NAMALWA (cell line): Measurements from ENCODE around the gene TRUB1.
A peak's percentile ranks its signal among the peaks of the same experiment; 100 is the strongest.
"Not testable (repeated sequence)": the region's sequence is repeated elsewhere in the genome, so short reads cannot be mapped to it uniquely, and the experiment has no call there.

Experiments used
- DNase-seq: peaks from one replicate; pipeline ENCODE4 v3.0.0-alpha.2; 2015; ENCODE audit warnings: low spot score

TRUB1 gene

DNA sequence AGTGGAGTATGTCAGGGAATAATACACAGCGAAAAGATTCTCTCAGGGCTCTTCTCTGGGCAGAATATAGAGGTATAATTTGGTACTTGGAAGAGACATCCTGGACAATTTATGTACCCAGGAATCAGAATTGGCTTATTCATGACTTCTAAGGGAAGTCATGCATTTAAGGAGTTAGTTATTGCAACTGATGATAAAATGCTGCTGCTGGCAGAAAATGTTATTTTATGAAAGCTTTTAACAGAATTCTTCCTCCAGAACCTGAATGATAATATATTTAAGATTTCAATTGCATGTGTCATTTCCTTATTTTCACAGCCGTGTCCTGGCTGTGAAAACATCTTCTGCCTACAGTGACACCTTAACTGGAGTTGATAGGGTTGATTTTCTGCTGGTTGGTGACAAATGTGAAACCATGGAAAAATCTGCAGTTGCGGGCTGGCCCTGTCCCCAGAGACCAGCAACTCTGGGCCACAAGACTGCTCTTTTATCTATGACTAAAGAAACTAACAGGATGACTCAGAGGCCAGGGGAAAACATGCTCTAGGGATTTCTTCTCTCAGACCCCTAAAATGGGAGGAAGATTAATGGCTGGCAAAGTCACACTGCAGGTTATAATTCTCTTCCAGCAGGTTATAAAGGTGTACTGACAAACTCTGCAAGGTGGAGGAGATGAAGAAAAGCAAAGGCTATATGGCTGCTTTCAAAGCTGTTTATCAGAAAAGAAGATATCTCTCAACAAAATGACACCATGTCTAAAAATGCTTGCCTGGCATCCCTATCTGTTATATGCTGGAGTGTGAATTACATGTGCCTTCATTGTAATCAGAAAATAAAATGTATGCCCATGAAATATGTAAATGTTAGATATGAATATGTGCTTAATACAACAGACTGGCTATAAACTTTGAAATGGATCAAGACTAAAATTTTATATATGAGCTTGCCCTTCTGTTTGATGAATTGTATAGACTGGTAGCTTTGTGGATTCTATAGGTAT lies 12.1 kb upstream of the TRUB1 start:
- DNase-seq: peak; percentile 23

DNA sequence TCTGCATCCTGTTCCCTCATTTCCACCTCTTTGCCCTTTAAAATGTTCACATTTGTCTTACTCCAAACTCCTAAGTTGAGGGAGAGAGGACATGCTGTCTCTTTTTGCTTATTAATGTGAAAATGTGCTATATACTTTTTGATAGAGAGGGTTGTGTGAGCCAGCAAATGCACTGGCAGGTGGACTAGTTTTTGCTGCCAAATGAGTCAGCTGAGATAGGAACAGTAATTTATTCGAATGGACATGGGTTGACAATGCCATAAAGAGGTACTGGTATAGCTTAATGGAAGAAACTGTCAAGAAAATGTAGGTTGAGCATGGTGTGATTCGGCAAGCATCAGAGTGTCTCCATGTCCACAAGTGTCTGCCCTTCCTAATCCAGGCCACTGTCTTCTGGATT lies 9.2 kb upstream of the TRUB1 start:
- DNase-seq: no peak

DNA sequence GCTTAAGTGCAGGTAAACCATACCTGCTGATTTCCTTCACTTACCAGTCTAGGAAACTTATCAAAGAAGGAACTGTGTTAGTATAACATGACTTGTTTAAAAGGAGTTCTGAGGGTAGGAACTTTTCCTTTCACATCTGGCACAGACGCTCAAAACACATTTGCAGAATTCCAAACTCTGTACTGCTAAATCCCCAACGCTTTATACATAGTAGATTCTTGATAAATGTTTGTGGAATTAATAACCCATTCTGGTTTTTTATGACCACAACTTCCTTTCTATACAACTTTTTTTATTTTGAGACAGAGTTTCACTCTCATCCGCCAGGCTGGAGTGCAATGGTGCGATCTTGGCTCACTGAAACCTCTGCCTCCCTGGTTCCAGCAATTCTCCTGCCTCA lies 7.7 kb upstream of the TRUB1 start:
- no peak for DNase-seq

GRCh38 chr10:114931072-114931679 lies 6.8 kb upstream of the TRUB1 start:
- no peak for DNase-seq

DNA sequence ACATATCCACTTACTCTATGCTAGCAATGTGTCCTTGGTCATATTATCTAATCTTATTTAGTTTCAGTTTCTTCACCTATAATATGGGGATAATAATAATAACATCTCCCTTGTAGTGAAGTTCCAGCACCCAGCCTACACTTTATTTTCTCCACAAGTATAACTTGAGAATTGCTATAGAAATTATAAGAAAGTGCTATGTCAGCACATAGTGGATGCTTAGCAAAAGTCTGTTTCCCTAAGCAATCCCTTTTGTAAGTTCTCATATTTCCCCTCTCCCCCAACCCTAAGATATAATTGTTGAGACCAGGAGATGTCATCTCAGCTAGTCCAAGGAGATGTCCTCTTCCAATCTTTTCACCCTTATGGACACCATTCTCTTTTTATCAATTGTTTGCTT lies 5.8 kb upstream of the TRUB1 start:
- DNase-seq: no peak

- DNase-seq: no peak
These were observed 5.0 kb upstream of the TRUB1 start for GRCh38 chr10:114932945-114933344.

GRCh38 chr10:114933588-114933987 lies 4.4 kb upstream of the TRUB1 start:
- DNase-seq: no peak

GRCh38 chr10:114933995-114934394 lies 4.0 kb upstream of the TRUB1 start:
- DNase-seq: not testable (repeated sequence)

GRCh38 chr10:114938856-114939193 lies 830 bp downstream of the TRUB1 start:
- DNase-seq: peak; percentile 2

DNA sequence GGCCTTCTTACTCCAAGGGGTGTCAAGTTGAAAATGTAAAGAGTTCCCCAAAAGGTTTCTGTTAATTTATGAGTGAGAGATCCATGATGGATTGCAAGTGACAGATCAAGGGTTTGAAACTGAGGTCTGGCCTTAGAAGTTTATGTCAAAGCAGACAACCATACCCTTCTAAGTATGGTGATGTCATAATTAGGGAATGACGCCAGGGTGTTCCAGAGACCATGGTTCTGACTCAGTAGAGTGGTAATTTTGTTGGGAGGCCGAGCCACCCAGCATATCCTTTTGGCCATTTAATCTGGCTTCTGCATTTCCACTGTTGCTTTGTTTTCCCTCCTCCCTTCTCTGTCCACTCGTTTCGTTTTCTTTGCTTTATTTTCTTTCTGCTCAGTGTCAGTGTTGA lies 2.7 kb downstream of the TRUB1 start:
- no peak for DNase-seq

- DNase-seq: no peak
These were observed 5.0 kb downstream of the TRUB1 start for GRCh38 chr10:114943000-114943399.

- no peak for DNase-seq
These were observed 15.1 kb downstream of the TRUB1 start for GRCh38 chr10:114953047-114953446.

GRCh38 chr10:114955984-114956383 lies 18.0 kb downstream of the TRUB1 start:
- DNase-seq: no peak

DNA sequence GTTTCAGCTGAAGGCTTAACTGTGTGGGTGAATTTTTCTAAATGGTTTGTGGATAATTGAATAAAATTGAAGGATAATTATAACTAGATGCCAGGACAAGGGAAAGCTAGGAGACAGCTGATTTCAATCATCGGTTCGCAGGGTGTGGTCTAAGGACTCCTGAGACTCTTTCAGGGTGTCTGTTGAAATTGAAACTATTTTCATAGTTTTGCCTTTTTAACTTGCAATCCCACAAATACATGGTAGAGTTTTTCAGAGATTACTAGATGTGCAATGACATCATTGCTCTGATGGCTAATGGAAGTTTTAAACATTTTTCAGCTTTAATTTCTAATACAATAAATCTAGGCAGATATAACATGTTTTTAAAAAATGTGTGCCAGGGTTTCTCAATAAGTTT lies 18.5 kb downstream of the TRUB1 start:
- no peak for DNase-seq

- DNase-seq: no peak
These were observed 19.1 kb downstream of the TRUB1 start for GRCh38 chr10:114957122-114957521.

- no peak for DNase-seq
These were observed 19.7 kb downstream of the TRUB1 start for GRCh38 chr10:114957673-114958072.

DNA sequence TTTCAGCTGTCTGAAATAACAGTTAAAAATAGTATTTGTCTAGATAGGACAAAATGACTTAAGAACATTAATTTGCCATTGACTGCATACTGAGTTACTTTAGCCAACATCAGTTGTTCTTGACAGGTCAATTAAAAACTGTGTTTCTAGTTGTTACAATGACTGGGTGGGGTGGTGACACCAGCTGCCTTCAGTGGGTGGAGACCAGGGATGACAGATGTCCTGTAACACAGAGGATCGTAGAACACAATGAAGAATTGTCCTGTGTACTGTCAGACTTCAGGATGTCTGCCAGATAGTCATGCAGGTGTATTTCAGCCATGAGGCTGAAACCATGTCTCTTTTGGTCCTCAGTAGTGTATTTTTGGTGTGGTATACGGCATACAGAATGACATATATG lies 24.4 kb downstream of the TRUB1 start:
- no peak for DNase-seq

DNA sequence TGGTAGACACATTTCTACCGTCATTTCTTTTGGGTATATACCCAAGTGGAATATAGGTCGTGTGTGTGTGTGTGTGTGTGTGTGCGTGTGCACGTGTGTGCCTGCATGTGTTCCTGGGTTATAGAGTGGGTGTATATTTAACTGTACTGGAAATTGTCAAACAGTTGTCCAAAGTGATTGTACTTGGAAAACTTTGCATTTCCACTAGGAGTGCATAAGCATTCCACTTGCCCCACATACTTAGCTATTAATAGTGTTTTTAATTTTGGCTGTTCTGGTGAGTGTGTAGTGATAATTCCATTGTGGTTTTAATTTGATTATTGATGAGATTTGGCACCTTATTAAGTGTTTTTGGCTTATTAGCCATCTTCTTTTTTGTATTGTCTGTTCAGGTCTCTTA lies 25.9 kb downstream of the TRUB1 start:
- no peak for DNase-seq

- DNase-seq: no peak
These were observed 29.1 kb downstream of the TRUB1 start for GRCh38 chr10:114967071-114967470.

- DNase-seq: no peak
These were observed 32.5 kb downstream of the TRUB1 start for GRCh38 chr10:114970515-114970914.

DNA sequence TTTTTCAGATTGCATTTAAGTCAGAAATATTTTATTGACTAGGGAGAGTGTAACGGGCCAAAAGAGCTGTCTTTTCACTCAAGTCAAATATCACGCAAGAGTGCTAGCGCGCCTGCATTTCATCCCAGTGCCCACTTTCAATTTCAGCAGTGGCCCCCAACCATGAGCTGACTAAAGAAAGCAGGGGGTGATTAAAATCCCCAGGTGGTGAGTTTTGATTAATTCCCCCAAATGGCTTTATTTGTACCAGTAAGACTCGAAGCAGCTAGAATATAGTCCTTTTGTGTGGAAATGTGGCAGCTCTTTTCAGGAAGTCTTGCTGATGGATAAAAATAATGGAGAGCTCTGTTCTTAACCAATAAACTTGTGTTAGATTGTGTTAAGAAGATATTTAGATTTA lies 35.3 kb downstream of the TRUB1 start:
- no peak for DNase-seq

DNA sequence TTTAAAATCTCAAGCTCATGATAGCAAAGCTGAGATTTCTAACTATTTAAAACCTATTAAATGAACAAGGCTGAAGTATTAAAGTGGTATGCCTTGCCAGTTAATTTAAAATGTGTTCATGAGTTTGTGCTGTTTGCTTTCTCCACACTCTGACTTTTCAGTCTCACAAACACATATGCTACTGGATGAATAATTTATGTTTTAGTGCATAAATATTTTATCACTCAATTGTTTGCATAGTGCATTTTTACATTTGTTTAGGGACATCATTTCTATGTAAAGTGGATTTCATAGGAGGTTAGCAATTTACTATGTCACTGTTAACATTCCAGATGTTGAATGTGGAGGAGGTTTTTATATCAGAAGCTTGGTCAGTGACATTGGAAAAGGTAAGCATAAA lies 36.0 kb downstream of the TRUB1 start:
- DNase-seq: no peak

DNA sequence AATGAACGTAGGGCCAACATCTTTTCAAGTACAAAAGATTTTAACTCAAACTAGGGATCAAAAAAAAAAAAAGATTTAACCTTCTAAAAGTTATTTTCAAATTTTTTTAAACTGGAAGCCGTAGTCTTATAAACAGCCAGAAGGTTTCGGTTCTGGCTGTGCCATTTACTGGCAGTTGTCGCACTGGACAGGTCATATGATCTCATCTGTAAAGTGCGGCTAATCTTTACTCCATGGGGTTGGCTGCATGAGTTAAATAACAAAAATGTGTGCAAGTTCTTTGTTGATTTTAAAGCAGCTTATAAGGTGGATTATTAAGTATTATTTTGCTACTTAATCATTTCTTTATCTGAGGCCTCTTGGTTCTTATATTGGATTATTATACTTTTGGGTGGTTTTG lies 36.6 kb downstream of the TRUB1 start:
- DNase-seq: no peak

DNA sequence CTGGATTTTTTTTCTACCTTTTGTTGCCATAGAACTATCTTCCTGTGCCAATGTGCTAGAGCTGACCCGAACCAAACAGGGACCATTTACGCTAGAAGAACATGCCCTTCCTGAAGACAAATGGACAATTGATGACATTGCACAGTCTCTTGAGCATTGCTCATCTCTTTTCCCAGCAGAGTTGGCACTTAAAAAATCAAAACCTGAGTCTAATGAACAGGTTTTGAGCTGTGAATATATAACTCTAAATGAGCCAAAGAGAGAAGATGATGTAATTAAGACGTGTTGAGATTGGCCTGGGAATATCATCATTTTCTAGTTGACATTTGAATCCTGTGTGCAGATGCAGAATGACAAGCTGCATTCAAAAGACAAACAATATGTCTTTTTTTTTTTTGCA lies 37.1 kb downstream of the TRUB1 start:
- DNase-seq: no peak
